Measurements from ENCODE around the gene SAA2. TPM values are rescaled to one million over a fixed set of nuclear protein-coding genes. Genes with fewer than 3 reads are reported as not detected.

SAA2 gene
- total RNA-seq, 1 donor from 2014 or later, result not detected

- no peak for TF ChIP-seq CTCF (IDR thresholded peaks at IDR 0.05; ENCODE audit: unreplicated experiment)
- H3K4me3 Mint-ChIP-seq, result no peak overlapping the region
- no peaks in the 10 kb centered on the region for H3K36me3 Mint-ChIP-seq
- no peak overlapping the region for H3K27ac Mint-ChIP-seq
- no peak for DNase-seq (ENCODE audit: low spot score in 2 of 2, unreplicated experiment in 2 of 2)
- H3K9me3 Mint-ChIP-seq, result peaks cover 12% of the 10 kb centered on the region
- peaks cover 33% of the 10 kb centered on the region for H3K27me3 Mint-ChIP-seq (ENCODE audit: low read depth)
- H3K4me1 Mint-ChIP-seq, result no peaks in the 10 kb centered on the region
These were observed 25.6 kb downstream of the SAA2 start for GRCh38 chr11:18222814-18223421.

GRCh38 chr11:18221274-18221876 is 27.1 kb downstream of the SAA2 start:
- no peak overlapping the region for H3K4me3 Mint-ChIP-seq
- peaks cover 39% of the 10 kb centered on the region for H3K27me3 Mint-ChIP-seq (ENCODE audit: low read depth)
- H3K27ac Mint-ChIP-seq, result no peak overlapping the region
- no peak for TF ChIP-seq CTCF (IDR thresholded peaks at IDR 0.05; ENCODE audit: unreplicated experiment)
- peaks cover 12% of the 10 kb centered on the region for H3K9me3 Mint-ChIP-seq
- no peaks in the 10 kb centered on the region for H3K4me1 Mint-ChIP-seq
- no peaks in the 10 kb centered on the region for H3K36me3 Mint-ChIP-seq
- DNase-seq (ENCODE audit: low spot score in 2 of 2, unreplicated experiment in 2 of 2), result no peak

GRCh38 chr11:18209058-18209457 is 39.4 kb downstream of the SAA2 start:
- no peak overlapping the region for H3K4me3 Mint-ChIP-seq
- H3K27me3 Mint-ChIP-seq (ENCODE audit: low read depth), result peaks cover 29% of the 10 kb centered on the region
- no peaks in the 10 kb centered on the region for H3K4me1 Mint-ChIP-seq
- DNase-seq (ENCODE audit: low spot score in 2 of 2, unreplicated experiment in 2 of 2), result no peak
- H3K36me3 Mint-ChIP-seq, result no peaks in the 10 kb centered on the region
- H3K27ac Mint-ChIP-seq, result no peak overlapping the region
- no peaks in the 10 kb centered on the region for H3K9me3 Mint-ChIP-seq
- no peak for TF ChIP-seq CTCF (IDR thresholded peaks at IDR 0.05; ENCODE audit: unreplicated experiment)

- TF ChIP-seq CTCF (IDR thresholded peaks at IDR 0.05; ENCODE audit: unreplicated experiment), result no peak
- peaks cover 5% of the 10 kb centered on the region for H3K9me3 Mint-ChIP-seq
- no peaks in the 10 kb centered on the region for H3K4me1 Mint-ChIP-seq
- no peak overlapping the region for H3K27ac Mint-ChIP-seq
- H3K4me3 Mint-ChIP-seq, result no peak overlapping the region
- no peak for DNase-seq (ENCODE audit: low spot score in 2 of 2, unreplicated experiment in 2 of 2)
- no peaks in the 10 kb centered on the region for H3K36me3 Mint-ChIP-seq
- peaks cover 45% of the 10 kb centered on the region for H3K27me3 Mint-ChIP-seq (ENCODE audit: low read depth)
These were observed 43.7 kb downstream of the SAA2 start for GRCh38 chr11:18204771-18205170.

GRCh38 chr11:18204220-18204619 is 44.2 kb downstream of the SAA2 start:
- Mint-ChIP-seq H3K27ac (no peak overlapping the region), H3K27me3 (ENCODE audit: low read depth) (peaks cover 46% of the 10 kb centered on the region), H3K9me3 (peaks cover 5% of the 10 kb centered on the region), H3K4me1 (no peaks in the 10 kb centered on the region), H3K36me3 (no peaks in the 10 kb centered on the region), H3K4me3 (no peak overlapping the region)
- no peak for TF ChIP-seq CTCF (IDR thresholded peaks at IDR 0.05; ENCODE audit: unreplicated experiment)
- DNase-seq (ENCODE audit: low spot score in 2 of 2, unreplicated experiment in 2 of 2), result no peak

Measured in mesothelial cell of epicardium (in vitro differentiated cells).